ENCODE results near the gene CDS1. TPM values are rescaled to one million over a fixed set of nuclear protein-coding genes. Genes with fewer than 3 reads are reported as not detected.

Gene CDS1
- total and polyA plus RNA-seq, 10 of the 15 experiments (the other 5 are each of a cell fraction or from before 2014, with no cell fraction given), result 0.03 TPM; not detected in 8

- TF ChIP-seq SREBF2 (IDR thresholded peaks at IDR 0.05; ENCODE audit: low read length) (no peak), LARP7 (IDR thresholded peaks at IDR 0.05) (no peak), PKNOX1 (IDR thresholded peaks at IDR 0.05) (no peak)
These were observed 98.0 kb downstream of the CDS1 start (continued) for GRCh38 chr4:84680956-84681355.

DNA sequence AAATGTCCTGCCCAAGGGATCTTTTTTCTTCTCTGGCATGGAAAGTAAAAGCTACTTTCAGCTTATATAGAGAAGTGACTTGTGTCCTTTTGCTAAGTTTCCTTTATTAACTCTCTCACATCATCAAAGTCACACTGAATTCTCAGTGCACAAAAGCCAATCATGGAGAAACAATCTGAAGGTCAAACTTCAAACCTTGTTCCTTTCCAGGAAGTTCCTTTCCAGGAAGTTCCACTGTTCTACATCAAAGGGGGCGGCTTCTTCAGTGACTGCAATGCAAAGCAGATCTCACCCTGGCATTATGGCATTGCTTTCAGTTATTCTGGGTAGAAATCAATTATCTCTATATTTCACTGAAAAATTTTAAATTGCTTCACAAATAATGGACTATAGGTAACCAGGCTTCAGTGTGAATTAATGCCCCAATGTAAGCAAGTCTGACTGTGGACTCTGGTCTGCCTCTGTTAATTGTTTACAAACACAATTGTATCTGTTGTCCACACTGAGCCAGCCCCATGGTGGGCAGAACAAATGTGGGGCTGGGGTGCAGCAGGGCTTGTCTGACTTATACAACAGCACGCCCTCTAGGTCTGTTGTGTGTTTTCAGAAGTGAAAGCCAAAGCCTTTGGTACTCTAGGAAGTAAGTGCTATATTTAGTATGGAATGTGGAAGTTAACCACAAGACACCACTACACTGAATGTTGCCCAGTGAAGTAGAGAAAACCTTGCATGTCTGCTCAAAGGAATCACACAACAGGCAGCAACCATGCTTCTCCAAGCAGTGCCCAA, 98.8 kb downstream of the CDS1 start:
- no peaks in the 10 kb centered on the region for H3K4me1 ChIP-seq (ENCODE audit: control insufficient read depth, insufficient read depth, low read length)
- CTCF ChIA-PET, result no interaction called here
- H3K27me3 ChIP-seq (replicated peaks in 1 of 2; ENCODE audit: control insufficient read depth in 2 of 2, insufficient read depth in 2 of 2, low read length in 1 of 2), result no peaks in the 10 kb centered on the region; a peak in 1 of 4 replicates
- no peak for ATAC-seq
- no peak overlapping the region for H3K9ac ChIP-seq (ENCODE audit: control insufficient read depth, insufficient read depth, low read length)
- no peak for FAIRE-seq
- WGBS (ENCODE audit: insufficient coverage, insufficient replicate concordance, low lambda C conversion rate, missing lambda C conversion rate), result 22% methylated on average over 2 of the region's 2 CpGs
- in situ Hi-C loops (cut with MboI) (no loop called here), intact Hi-C loops (cut with micrococcal nuclease; ENCODE audit: unreplicated experiment) (no loop called here)
- H3K4me2 ChIP-seq (ENCODE audit: control insufficient read depth, insufficient read depth), result no peak overlapping the region
- no peaks in the 10 kb centered on the region for H3K36me3 ChIP-seq (ENCODE audit: control insufficient read depth in 2 of 2, insufficient read depth in 2 of 2, low read length in 1 of 2)
- H4K20me1 ChIP-seq (ENCODE audit: control insufficient read depth, insufficient read depth), result no peaks in the 10 kb centered on the region
- H3K79me2 ChIP-seq (ENCODE audit: control insufficient read depth, insufficient read depth, low read length), result no peaks in the 10 kb centered on the region
- no peak overlapping the region for H2AFZ ChIP-seq (ENCODE audit: control insufficient read depth, low read depth, low read length)
- POLR2A ChIA-PET, result no interaction called here
- SMC1A ChIA-PET (ENCODE audit: uncharacterized antibody, unreplicated experiment), result no interaction called here
- no peaks in the 10 kb centered on the region for H3K9me3 ChIP-seq (replicated peaks; ENCODE audit: control insufficient read depth, insufficient read depth, low read length)
- BruUV-seq (replicated peaks), result no TSS peak
- H3K27ac ChIP-seq (ENCODE audit: control insufficient read depth, insufficient read depth), result no peak overlapping the region
- DNase-seq (ENCODE audit: low read depth, low spot score), result no peak
- RAD21 ChIA-PET (ENCODE audit: unreplicated experiment), result no interaction called here
- no peak overlapping the region for H3K4me3 ChIP-seq
- TF ChIP-seq, protein P1, sequence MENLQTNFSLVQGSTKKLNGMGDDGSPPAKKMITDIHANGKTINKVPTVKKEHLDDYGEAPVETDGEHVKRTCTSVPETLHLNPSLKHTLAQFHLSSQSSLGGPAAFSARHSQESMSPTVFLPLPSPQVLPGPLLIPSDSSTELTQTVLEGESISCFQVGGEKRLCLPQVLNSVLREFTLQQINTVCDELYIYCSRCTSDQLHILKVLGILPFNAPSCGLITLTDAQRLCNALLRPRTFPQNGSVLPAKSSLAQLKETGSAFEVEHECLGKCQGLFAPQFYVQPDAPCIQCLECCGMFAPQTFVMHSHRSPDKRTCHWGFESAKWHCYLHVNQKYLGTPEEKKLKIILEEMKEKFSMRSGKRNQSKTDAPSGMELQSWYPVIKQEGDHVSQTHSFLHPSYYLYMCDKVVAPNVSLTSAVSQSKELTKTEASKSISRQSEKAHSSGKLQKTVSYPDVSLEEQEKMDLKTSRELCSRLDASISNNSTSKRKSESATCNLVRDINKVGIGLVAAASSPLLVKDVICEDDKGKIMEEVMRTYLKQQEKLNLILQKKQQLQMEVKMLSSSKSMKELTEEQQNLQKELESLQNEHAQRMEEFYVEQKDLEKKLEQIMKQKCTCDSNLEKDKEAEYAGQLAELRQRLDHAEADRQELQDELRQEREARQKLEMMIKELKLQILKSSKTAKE (IDR thresholded peaks at IDR 0.05; ENCODE audit: low read depth, poor library complexity, severe bottlenecking), result no peak
- no peak for TF ChIP-seq MLLT1 (IDR thresholded peaks at IDR 0.05)
- TF ChIP-seq, protein P2, sequence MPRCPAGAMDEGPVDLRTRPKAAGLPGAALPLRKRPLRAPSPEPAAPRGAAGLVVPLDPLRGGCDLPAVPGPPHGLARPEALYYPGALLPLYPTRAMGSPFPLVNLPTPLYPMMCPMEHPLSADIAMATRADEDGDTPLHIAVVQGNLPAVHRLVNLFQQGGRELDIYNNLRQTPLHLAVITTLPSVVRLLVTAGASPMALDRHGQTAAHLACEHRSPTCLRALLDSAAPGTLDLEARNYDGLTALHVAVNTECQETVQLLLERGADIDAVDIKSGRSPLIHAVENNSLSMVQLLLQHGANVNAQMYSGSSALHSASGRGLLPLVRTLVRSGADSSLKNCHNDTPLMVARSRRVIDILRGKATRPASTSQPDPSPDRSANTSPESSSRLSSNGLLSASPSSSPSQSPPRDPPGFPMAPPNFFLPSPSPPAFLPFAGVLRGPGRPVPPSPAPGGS (IDR thresholded peaks at IDR 0.05; ENCODE audit: borderline replicate concordance, insufficient read depth, low read depth, low read length, poor library complexity, severe bottlenecking), result no peak
- TF ChIP-seq, protein P3, sequence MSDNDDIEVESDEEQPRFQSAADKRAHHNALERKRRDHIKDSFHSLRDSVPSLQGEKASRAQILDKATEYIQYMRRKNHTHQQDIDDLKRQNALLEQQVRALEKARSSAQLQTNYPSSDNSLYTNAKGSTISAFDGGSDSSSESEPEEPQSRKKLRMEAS (IDR thresholded peaks at IDR 0.05; ENCODE audit: low read depth, low read length), result no peak
- TF ChIP-seq POLR2AphosphoS2 (IDR thresholded peaks at IDR 0.05; ENCODE audit: low read depth, low read length), result no peak
- TF ChIP-seq, protein P4, sequence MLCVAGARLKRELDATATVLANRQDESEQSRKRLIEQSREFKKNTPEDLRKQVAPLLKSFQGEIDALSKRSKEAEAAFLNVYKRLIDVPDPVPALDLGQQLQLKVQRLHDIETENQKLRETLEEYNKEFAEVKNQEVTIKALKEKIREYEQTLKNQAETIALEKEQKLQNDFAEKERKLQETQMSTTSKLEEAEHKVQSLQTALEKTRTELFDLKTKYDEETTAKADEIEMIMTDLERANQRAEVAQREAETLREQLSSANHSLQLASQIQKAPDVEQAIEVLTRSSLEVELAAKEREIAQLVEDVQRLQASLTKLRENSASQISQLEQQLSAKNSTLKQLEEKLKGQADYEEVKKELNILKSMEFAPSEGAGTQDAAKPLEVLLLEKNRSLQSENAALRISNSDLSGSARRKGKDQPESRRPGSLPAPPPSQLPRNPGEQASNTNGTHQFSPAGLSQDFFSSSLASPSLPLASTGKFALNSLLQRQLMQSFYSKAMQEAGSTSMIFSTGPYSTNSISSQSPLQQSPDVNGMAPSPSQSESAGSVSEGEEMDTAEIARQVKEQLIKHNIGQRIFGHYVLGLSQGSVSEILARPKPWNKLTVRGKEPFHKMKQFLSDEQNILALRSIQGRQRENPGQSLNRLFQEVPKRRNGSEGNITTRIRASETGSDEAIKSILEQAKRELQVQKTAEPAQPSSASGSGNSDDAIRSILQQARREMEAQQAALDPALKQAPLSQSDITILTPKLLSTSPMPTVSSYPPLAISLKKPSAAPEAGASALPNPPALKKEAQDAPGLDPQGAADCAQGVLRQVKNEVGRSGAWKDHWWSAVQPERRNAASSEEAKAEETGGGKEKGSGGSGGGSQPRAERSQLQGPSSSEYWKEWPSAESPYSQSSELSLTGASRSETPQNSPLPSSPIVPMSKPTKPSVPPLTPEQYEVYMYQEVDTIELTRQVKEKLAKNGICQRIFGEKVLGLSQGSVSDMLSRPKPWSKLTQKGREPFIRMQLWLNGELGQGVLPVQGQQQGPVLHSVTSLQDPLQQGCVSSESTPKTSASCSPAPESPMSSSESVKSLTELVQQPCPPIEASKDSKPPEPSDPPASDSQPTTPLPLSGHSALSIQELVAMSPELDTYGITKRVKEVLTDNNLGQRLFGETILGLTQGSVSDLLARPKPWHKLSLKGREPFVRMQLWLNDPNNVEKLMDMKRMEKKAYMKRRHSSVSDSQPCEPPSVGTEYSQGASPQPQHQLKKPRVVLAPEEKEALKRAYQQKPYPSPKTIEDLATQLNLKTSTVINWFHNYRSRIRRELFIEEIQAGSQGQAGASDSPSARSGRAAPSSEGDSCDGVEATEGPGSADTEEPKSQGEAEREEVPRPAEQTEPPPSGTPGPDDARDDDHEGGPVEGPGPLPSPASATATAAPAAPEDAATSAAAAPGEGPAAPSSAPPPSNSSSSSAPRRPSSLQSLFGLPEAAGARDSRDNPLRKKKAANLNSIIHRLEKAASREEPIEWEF (IDR thresholded peaks at IDR 0.05; ENCODE audit: insufficient replicate concordance, low read depth, low read length), result no peak
